Stimulated activated CD4-positive, alpha-beta T cell treated with anti-CD3 and anti-CD28 coated beads, Interleukin-15, amount 100 ng/mL, for 1 hour (primary cell): ENCODE results near the gene HECTD1.

Source experiments
- DNase-seq, 2 donors: peaks; one replicate each; pipeline ENCODE4 v3.0.0-alpha.2; 2020; ENCODE audit warnings: low read depth in 1 of 2, low spot score in 1 of 2

HECTD1 gene

GRCh38 chr14:31159682-31160296, 47.8 kb downstream of the HECTD1 start:
- DNase-seq, result no peak

- DNase-seq, result no peak
Observed at GRCh38 chr14:31154956-31155355, 52.6 kb downstream of the HECTD1 start.

- DNase-seq, result no peak
Observed at GRCh38 chr14:31142455-31143087, 65.0 kb downstream of the HECTD1 start.

GRCh38 chr14:31139301-31139847, 68.2 kb downstream of the HECTD1 start:
- DNase-seq, result no peak

DNA sequence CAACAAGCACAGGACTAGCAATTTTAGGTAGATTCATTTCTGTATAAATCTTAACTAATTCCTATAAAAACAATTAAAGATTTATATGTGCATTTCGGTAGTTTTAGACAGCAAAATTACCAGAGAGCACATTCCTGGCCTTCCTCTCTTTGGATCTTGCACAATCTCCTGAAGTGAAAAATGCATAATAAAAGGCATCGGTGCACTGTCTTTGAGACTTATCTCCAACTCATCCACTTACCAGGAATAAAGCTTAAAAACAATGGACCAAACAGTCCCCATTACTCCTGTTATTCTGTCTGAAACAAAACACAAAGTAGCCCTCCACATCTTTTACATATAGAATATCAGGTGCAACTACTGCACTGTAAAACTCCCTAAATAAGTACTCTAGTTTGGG, 69.3 kb downstream of the HECTD1 start:
- no peak for DNase-seq

DNA sequence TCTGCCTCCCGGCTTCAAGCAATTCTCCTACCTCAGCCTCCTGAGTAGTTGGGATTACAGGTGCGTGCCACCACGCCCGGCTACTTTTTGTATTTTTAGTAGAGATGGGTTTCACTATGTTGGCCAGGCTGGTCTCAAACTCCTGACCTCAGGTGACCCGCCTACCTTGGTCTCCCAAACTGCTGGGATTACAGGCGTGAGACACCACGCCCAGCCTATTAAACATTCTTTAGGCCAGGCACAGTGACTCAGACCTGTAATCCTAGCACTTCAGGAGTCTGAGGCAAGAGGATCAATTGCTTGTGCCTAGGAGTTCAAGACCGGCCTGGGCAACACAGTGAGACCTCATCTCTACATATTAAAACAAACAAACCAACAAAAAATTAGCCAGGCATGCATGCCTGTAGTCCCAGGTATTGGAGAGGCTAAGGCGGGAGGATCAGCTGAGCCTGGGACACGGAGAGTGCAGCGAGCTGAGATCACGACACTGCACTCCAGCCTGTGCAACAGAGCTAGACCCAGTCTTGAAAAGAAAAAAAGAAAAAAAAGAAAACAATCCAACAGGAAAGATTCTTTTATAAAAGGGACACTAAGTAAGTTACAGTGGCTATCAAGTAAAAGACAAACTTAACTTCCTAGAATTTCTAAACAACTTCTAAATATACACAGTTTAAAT, 70.2 kb downstream of the HECTD1 start:
- no peak for DNase-seq

DNA sequence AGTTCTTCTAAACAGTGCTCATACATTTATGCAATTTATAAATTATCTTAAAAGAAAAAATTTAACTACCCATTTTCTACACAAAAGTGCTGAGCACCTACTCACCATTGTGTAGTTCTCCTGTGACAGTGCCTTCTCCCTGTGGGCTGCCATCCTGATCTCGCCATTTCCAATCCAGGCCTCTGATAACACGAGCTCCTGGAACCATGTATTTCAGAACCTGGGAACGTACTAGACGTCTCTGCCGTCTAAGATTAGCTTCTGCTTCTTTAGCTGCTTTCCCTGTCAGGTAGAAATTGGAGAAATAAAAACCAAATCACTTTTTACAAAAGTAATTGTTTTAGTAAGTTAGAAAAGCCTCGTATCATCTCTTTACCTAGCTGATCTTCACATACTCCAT, 74.5 kb downstream of the HECTD1 start:
- no peak for DNase-seq

DNA sequence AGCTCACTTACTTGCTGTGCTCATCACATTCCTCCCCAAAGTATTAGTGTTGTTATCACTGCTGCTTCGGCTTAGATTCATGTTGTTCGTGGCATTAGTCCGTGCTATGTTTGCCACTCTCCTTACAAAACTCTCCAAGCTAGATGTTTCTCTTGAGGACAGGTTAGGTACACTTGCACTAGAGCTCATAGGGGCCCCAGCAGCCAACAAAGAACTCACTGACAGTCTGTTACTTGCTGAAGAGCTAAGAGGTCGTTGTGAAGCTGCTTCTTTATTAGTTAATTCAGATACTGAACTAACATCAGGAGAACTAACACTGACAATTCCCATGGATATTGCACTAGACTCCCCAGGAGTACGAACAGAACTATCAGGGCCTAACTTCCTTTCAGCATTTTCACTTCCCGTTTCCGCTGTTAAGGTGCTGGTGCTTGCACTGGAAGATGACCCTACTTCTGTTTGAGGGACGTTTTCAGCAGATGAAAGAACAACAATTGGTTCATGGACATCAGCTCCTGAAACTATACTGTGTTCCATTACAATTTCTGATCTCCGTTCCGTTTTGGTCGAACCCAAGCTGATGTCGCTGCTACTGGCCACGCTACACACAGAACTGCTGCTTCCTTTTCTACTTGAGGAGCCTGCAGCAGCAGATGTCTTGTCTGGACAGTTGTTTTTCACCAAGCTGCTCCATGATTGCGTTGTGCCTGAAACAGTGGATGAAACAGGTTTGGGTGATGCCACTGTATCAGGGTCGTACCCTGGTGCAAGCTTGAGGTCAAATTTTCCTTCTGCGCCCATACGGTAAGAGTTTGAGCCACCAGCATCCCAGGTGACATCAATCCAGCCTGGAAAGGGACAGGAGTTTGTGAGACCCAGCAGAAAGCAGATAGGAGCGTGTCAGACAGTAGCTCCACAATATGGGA, 78.7 kb downstream of the HECTD1 start:
- no peak for DNase-seq

DNA sequence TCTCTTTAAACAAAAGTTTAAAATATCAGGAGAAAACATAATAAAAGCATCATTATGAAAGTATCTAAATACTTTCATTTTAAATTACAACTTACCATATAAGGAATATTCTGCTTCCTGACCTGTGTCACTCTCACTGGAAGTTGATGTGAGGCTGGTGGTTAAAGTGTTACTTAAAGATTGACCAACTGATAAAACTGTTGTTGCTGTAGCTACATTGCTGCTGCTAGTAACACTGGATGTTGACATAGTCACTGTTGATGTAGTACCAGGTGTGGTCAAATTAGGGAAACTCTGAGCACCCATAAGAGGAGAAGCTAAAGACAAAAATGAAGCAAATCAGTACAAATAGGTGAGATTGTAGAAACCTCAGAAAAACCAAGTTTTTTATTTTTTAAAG, 79.9 kb downstream of the HECTD1 start:
- DNase-seq, result no peak

GRCh38 chr14:31126680-31127079, 80.9 kb downstream of the HECTD1 start:
- DNase-seq, result no peak

GRCh38 chr14:31125231-31125630, 82.4 kb downstream of the HECTD1 start:
- no peak for DNase-seq

DNA sequence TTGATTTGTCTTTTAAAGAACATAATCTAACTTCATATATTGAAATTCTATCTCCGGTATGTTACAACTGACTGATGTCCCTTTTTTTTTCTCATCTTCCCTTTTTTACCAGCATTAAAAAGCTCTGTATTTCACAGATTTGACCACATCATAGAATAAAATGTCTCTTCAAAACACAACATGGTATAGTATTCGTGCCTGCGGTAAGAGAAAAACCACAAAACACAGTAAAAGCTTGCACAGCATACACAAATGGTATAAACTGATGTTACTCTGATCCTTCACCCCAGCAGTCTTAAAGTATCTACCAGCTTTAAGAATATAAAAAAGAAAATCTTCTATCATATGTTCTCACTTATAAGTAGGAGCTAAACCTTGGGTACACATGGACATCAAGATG, 83.4 kb downstream of the HECTD1 start:
- DNase-seq, result no peak

DNA sequence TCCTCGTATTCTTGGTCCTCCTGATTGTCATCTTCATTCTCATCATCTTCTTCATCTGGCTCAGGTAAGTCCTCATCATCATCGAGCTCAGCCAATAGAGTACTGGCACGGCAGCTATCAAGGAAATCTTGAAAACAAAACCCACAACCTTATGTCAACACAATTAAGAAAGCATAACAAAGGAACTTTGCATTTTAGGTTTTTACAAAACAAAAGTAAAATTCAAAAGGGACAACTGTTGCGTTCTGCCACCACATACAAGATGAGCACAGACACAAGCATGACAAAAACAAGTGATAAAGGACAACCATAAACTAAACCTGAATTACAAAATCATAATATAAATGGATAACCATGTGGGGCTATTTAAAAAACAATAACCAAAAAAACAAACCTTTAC, 84.7 kb downstream of the HECTD1 start:
- no peak for DNase-seq

DNA sequence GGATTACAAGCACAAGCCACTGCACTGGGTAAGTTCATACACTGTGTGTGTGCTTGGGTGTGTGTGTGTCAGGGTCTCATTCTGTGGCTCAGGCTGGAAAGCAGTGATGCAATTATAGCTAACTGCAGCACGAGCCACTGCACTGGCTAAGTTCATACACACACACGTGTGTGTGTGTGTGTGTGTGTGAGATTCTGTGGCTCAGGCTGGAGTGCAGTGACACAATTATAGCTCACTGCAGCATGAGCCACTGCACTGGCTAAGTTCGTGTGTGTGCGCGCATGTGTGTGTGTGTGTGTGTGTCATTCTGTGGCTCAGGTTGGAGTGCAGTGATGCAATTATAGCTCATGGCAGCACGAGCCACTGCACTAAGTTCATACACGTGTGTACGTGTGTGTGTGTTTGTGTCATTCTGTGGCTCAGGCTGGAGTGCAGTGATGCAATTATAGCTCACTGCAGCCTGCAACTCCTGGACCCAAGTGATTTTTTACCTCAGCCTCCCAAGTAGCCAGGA, 85.4 kb downstream of the HECTD1 start:
- DNase-seq, result no peak

- no peak for DNase-seq
Observed at GRCh38 chr14:31118892-31119291, 88.7 kb downstream of the HECTD1 start.

- DNase-seq, result no peak
Observed at GRCh38 chr14:31113794-31114193, 93.8 kb downstream of the HECTD1 start.

- DNase-seq, result no peak
Observed at GRCh38 chr14:31110872-31111271, 96.7 kb downstream of the HECTD1 start.

GRCh38 chr14:31109257-31109656, 98.3 kb downstream of the HECTD1 start:
- DNase-seq, result no peak

DNA sequence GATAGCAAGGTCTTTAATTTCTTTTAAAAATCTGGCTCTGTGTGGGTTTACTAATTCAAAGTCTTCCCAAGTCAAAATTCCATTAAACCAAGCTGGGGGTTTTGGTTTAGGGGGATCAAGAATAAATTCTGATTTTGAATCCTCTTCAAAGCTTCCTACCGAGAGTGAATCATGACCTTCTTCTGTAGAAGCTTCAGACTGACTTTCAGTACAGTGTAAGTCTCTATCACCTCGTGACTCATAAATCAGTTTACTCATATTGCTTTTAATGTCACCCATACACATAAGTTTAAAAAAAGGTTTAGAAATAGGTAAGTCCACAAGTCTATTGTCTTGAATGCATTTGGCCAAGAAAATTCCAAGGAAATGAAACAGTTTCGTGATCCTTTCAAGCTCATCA, 100.8 kb downstream of the HECTD1 start:
- DNase-seq, result no peak

GRCh38 chr14:31097081-31097480, 110.5 kb downstream of the HECTD1 start:
- no peak for DNase-seq

- DNase-seq, result no peak
Observed at GRCh38 chr14:31096255-31096654, 111.3 kb downstream of the HECTD1 start.
